GM19463 (cell line): Measurements from ENCODE around the gene CHRDL1.
"Not testable (repeated sequence)": the region's sequence is repeated elsewhere in the genome, so short reads cannot be mapped to it uniquely, and the experiment has no call there.

Experiments used
- ATAC-seq: cut with Tn5 transposase; IDR thresholded peaks from one replicate; pipeline ENCODE4 v1.9.1; 2021; ENCODE audit warnings: mild to moderate bottlenecking, moderate library complexity; ENCODE audit not compliant: unreplicated experiment

CHRDL1 gene

GRCh38 chrX:110795645-110796406 is at the start of gene CHRDL1:
CHRDL1 (minus strand) TSS chrX:110795817; CDS start chrX:110792181, 3,636 bp downstream.
- no peak for ATAC-seq

- no peak for ATAC-seq
Measured at GRCh38 chrX:110836982-110837381, 41.4 kb upstream of the CHRDL1 start.

GRCh38 chrX:110836451-110836850 is 40.8 kb upstream of the CHRDL1 start:
- no peak for ATAC-seq

GRCh38 chrX:110836001-110836400 is 40.4 kb upstream of the CHRDL1 start:
- ATAC-seq: no peak

GRCh38 chrX:110825972-110826371 is 30.4 kb upstream of the CHRDL1 start:
- ATAC-seq: no peak

GRCh38 chrX:110816543-110816942 is 20.9 kb upstream of the CHRDL1 start:
- not testable (repeated sequence) for ATAC-seq

- no peak for ATAC-seq
Measured at GRCh38 chrX:110806145-110806544, 10.5 kb upstream of the CHRDL1 start.

- ATAC-seq: no peak
Measured at GRCh38 chrX:110805303-110805702, 9.7 kb upstream of the CHRDL1 start.

GRCh38 chrX:110804446-110804845 is 8.8 kb upstream of the CHRDL1 start:
- no peak for ATAC-seq

GRCh38 chrX:110803506-110803905 is 7.9 kb upstream of the CHRDL1 start:
- ATAC-seq: no peak

GRCh38 chrX:110796407-110796697 is 735 bp upstream of the CHRDL1 start:
- no peak for ATAC-seq

- no peak for ATAC-seq
Measured at GRCh38 chrX:110794601-110795000, 1.0 kb downstream of the CHRDL1 start.

GRCh38 chrX:110791071-110791470 is 4.5 kb downstream of the CHRDL1 start:
- ATAC-seq: no peak

- ATAC-seq: no peak
Measured at GRCh38 chrX:110786486-110786885, 9.1 kb downstream of the CHRDL1 start.

GRCh38 chrX:110759785-110760184 is 35.8 kb downstream of the CHRDL1 start:
- no peak for ATAC-seq

- no peak for ATAC-seq
Measured at GRCh38 chrX:110758781-110759422, 36.7 kb downstream of the CHRDL1 start.

GRCh38 chrX:110755611-110756010 is 40.0 kb downstream of the CHRDL1 start:
- ATAC-seq: no peak

- ATAC-seq: no peak
Measured at GRCh38 chrX:110755061-110755460, 40.6 kb downstream of the CHRDL1 start.

GRCh38 chrX:110750526-110751189 is 45.0 kb downstream of the CHRDL1 start:
- ATAC-seq: no peak

GRCh38 chrX:110748256-110748806 is 47.3 kb downstream of the CHRDL1 start:
- no peak for ATAC-seq

- ATAC-seq: no peak
Measured at GRCh38 chrX:110746014-110746413, 49.6 kb downstream of the CHRDL1 start.

- ATAC-seq: no peak
Measured at GRCh38 chrX:110745288-110745687, 50.3 kb downstream of the CHRDL1 start.
